Measurements from ENCODE around the gene S1PR1.
"Not testable (repeated sequence)": the region's sequence is repeated elsewhere in the genome, so short reads cannot be mapped to it uniquely, and the experiment has no call there.

The S1PR1 gene
- total RNA-seq = 436 to 748 reads per million in 2 donors

DNA sequence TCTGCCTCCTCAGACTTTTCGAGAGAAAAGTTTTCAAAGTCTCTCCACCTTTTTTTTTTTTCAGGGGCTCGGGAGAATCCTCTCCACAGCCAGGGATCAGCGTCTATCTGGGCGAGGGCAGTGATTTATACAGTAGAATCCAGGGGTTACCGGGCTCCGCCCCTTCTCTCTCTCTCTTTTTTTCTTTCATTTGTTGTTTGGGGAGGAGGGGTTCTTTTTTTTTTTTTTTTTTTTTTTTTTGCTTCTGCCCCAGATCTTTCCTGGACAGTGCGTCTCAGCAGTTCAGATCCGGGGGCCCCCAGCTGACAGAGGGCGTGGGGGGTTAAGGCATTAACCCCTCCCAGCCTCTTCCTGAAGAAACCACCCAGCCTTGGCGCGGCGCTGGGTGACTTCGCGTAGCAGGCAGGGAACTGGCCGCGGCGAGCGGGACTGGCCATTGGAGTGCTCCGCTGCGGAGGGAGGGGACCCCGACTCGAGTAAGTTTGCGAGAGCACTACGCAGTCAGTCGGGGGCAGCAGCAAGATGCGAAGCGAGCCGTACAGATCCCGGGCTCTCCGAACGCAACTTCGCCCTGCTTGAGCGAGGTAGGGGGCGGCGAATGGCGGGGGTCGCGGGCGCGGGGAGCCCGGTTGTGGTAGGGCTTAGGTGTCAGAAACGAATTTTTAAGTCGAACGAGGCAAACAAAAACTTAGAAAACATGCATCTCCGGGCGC lies at the start of gene S1PR1:
Gene S1PR1, plus strand, starts transcription at position 504 of the 713 bp plus-strand sequence. CDS start 1,966 bp downstream, outside the sequence.
- peak; percentile 65 for DNase-seq

DNA sequence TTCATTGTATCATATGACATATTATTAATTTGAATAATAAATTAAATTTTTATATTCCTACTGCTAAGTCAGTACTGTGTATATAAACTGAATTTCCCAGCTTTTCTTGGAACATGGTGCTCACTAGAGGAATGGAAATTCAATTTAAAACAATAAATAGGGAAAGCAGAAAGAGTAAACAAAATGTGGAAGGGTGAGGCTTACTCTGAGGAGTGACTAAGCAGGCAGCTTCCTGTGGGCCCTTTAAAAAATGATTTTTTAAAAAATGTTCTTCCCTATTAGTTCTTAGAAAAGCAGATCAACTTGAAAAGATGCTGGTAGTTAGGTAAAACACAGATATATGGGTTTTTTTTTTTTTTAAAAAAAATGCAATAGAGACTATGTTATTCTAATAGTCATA lies 49.5 kb upstream of the S1PR1 start:
- no peak for DNase-seq

DNA sequence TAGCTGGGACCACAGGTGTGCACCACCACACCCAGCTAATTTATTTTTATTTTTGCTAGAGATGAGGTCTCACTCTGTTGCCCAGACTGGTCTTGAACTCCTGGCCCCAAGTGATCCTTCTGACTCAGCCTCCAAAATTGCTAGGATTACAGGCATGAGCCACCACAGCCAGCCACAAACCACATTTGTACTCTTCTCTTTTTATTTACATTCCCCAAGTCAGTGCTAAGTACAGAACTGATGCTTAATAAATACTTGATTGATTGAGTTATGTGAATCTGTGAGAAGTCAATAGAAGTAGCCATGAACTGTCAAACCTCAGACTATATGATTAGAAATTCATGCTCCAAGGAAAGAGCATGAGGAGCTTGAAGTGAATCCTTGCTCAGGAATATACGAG lies 48.5 kb upstream of the S1PR1 start:
- no peak for DNase-seq

DNA sequence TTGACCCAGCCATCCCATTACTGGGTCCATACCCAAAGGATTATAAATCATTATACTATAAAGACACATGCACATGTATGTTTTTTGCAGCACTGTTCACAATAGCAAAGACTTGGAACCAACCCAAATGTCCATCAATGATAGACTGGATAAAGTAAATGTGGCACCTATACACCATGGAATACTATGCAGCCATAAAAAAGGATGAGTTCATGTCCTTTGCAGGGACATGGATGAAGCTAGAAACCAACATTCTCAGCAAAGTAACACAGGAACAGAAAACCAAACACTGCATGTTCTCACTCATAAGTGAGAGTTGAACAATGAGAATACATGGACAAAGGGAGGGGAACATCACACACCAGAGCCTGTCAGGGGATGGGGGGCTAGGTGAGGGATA lies 47.9 kb upstream of the S1PR1 start:
- not testable (repeated sequence) for DNase-seq

DNA sequence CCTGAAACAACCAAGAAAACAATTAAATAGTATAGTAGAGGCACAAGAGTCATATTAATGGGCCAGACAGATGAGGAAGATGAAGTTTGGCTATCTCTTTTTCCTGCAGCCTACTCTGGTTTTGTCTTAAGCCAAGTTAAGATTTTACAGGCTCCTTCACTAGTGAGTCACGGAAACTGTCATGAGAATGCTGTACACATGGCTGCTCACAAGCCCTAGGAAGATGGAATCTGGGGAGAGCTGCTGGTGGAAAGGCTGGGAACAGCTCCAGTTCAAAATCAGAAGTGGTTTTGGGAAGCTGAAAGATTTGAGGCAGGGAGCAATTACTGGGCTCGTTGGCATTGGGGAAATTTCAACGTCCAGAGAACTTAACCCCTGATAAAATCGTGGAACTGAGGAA lies 46.4 kb upstream of the S1PR1 start:
- no peak for DNase-seq

DNA sequence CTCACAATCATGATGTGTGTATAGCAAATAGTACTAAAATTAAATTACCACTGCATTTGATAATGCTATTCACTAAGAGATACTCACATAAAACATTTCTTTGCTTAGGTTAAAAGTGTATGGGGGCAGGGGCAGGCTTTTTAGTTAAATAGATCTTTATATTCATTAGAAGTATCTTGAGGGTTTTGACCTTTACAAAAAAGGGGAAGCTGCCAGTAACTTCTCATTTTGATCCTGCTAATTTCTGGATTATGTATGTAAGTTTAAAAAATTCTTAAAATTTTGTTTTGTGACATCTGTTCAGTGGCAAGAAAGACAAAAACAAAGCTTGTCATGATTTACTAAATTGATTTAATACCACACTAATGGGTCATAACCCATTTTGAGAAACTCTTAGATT lies 45.8 kb upstream of the S1PR1 start:
- no peak for DNase-seq

DNA sequence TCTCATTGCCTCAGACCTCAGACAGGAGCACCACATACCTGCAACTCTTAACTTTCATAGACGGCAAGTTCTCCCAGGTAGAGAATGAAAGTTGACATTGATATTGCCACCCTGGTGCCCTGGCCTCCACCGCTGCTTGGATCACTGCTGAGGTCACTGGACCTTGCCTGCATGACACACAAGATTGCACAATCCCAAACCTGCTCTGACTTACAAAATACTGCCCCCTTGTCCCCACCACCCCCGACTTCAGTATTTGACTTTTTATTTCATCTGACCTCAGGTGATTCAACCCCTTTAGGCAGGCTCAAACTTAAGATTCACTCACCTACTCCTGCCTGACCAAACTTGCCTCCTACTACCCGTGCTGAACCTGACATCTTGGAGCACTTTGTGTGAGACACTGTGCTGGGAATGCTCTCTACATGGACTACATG lies 43.1 kb upstream of the S1PR1 start:
- DNase-seq = no peak

DNA sequence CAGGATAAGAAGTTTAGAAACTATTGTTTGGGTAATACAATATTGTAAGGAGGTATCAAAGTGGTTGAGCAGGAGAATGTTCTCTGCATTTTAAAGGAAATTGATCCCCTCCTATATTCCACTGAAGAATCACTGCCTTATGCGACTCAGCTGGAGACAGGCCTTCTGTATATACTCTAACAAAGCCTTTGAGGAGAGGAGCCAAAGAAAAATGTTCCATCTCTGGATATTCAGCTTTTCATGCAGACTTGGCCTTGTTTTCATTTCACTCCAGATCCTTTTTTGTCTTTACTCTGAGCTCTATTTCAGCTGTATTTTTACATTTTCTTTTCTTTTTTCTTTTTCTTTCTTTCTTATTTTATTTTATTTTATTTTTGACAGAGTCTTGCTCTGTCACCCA lies 42.1 kb upstream of the S1PR1 start:
- DNase-seq = no peak

DNA sequence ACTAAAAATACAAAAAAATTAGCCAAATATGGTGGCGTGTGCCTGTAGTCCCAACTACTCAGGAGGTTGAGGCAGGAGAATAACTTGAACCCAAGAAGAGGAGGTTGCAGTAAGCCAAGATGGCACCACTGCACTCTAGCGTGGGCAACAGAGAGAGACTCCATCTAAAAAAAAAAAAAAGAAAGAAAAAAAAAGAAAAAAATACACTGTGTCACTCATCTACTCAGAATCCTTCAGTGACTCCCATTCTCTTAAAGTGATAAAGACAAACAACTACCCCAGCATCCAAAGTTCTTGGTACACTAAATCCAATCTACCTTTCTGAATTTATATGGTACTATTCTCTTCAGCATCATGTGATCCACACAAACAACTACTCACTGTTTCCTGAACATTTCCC lies 40.2 kb upstream of the S1PR1 start:
- no peak for DNase-seq

DNA sequence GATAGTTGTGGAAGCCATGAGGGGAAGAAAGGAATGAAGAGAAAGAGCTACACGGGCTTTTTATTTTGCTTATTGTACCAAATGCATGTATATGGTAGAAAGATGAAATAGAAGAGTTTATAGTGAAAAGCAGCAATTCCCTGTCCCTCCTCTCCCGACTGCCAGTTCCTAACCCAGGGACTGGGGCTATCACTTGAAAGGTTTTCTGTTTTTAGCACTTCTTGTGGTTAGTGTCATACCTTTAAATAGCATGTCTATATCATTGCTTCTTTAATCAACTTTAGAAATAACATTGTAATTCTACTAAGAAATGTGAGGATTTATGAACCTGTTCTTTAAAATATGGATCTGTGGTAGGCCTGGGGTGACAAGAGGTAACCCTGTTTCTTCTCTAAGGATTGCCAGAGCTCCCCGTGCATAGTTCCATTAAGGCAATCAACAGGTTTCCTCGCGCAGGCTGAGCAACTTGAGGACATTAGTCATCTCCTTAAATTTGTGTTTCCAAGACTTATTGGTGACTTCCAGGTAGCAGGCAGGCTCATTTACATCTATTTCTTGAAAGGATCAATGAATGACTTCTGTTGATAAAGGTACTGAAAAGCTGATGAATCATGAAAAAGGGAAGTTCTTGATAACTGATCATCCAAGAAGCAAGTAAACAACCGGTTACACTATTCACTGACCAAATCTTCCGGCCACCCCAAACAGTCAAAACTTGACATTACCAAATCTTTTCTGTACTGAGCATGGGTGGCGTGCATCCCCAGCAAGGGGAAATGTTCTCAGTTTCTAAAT lies 37.8 kb upstream of the S1PR1 start:
- no peak for DNase-seq

DNA sequence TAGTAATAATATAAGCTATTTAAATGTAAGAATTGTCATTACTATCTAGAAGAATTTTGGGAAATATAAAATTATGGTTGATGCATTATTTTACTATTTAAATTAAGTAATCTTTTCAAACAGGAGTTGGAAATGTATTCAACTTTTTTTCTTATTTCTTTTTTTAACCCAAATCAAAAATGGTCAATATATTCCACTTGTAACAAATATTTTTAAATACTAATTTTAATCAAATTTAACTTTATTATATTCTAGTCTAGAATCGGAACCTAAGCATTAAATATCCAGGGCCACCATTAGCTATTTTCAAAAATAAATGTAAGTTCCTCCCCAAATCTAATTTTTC lies 37.2 kb upstream of the S1PR1 start:
- DNase-seq = no peak

DNA sequence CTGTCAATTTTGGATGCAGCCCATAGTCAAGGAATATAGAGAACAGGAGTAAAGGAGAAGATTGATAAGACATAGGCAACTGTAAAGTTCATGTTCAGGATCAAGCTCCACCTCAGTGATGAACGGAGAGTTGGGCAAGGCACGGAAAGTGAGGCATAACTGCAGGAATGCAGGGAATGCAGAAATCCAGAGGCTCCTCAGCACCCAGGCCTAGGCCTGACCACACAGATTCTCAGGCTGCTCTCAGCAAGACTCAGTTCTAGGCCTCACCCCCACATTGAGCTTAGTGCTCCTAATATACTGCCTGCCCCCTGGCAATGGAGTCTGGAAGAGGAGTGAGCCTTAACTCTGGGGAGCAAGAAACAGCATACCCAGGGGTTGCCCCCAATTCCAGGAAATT lies 36.3 kb upstream of the S1PR1 start:
- no peak for DNase-seq

DNA sequence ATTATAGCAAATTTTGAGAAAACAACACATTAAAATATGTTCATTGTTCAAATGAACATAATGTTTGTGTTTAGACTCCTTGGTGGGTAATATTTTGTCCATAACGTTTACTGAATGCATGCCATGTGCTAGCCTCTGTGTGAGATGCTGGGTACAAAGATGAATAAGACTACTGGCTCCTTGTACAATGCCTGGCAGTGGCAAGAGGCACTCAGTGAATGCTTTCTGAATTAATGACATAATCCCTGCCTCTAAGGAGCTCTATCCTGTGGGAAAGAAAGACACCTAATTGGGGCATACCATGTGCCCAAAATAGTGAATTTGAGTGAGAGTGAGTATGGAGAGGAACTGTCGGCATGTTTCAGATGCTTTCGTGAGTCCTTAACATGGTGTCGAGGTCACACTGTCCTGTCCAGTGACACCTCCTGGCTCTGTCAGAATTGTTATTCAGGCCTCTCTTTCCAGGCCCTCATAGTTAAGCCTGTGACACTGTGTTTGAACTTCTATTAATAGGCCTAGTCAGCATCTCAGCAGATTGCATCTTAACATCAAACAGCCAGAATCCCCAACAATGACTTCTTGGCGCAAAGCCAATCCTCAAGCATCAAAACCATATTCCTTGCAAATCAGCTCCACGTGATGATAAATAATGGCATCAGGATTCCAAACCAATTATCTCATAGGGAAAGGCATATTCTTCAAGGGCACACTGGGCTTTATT lies 32.8 kb upstream of the S1PR1 start:
- DNase-seq = no peak

DNA sequence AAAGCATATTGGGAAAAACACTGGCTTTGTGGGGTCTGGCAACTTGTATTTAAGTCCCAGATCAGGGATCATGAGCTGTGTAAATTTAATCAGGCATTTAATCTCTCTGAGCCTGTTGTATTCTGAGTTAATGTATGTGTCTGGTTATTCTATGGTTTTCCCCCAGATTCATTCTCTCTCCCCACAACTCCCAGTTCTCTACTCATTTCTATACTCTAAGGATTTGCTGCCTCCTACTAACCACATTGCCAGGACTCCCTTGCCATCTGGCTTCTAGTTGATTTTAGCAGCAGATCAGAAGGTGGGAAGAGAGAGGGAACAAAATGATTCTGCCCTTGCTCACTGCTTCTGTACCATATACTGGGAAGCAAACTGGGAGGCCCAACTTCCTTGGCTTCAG lies 31.4 kb upstream of the S1PR1 start:
- no peak for DNase-seq

DNA sequence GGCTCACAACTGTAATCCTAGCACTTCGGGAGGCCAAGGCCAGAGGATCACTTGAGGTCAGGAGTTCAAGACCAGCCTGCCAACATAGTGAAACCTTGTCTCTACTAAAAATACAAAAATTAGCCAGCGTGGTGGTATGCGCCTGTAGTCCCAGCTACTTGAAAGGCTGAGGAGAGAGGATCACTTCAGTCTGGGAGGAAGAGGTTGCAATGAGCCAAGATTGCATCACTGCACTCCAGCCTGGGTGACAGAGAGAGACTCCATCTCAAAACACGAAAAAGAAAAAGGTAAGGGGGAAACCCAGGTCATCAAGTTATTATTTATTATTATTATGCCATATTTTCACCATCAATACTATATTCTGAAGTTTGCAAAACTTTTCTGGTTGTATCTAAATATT lies 30.7 kb upstream of the S1PR1 start:
- not testable (repeated sequence) for DNase-seq

DNA sequence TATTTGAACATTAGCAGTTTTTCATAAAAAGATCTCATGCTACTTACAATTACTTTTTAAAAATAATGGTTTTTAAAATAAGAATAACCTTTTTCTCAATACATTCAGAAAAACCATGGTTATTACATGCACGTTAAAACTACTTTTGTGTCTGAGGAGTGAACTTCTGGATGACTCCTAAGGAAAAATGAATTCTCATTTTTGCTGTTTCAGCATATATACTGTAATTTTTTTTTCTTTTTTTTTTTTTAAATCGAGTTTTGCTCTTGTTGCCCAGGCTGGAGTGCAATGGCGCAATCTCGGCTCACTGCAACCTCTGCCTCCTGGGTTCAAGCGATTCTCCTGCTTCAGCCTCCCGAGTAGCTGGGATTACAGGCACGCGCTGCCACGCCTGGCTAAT lies 29.5 kb upstream of the S1PR1 start:
- DNase-seq = not testable (repeated sequence)

DNA sequence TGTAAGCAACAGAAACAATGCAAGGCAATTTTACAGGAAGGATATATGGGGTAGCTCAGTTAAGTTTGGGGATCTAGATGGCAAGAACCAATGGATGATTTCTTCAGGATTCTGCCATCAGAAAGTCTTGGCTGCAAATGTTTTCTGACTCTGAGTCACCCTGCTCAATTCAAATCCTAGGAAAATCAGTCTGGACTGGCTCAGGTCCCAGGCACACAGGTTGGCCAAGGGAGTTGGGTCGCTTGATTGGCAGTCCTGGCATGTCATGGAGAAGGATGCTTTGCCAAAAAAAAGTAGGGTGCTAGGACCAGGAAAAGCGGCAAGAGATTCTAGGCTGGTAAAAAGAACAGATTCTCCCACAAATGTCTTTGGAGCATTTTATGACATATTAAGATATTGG lies 28.9 kb upstream of the S1PR1 start:
- DNase-seq = no peak

DNA sequence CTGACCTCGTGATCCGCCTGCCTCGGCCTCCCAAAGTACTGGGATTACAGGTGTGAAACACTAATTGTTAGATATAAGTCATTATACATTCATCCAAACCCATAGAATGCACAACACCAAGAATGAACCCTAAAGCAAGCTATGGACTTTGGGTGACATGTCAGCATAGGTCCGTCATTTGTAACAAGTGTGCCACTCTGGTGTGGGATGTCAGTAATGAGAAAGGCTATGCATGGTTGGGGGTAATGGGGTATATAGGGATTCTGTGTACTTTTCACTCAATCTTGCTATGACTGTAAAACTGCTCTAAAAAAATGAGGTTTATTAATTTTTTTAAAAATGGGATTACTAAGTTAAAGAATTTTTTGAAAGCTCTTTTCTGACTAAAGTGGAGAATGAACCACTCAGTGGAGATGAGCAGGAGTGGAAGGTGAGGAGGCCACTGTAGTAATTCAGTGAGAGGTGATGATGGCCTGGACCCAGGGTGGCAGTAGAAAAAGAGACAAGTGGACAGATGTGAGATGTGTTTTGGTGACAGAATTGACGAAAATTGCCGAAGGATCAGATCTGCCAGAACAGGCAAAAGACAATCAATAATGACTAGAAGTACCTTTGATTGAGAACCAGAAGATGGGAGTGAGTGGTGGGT lies 21.3 kb upstream of the S1PR1 start:
- no peak for DNase-seq

DNA sequence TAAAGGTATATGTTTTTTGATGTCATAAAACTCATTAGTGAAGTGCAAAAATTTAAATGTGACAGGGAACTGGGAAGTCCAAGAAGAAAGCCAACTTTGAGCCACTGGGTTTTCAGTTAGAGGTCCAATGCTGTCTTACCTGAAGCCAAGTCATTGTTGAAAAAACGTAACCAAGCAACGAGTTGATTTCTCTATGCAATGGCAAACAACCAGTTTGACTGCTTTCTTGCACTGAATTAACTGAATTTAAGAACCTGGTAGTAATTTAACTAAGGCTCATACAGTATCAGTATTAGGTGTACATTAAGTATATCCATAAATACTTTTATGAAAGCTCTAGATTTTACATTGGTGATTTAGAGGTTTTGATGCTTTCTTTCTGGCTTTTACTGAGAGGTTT lies 20.2 kb upstream of the S1PR1 start:
- no peak for DNase-seq

DNA sequence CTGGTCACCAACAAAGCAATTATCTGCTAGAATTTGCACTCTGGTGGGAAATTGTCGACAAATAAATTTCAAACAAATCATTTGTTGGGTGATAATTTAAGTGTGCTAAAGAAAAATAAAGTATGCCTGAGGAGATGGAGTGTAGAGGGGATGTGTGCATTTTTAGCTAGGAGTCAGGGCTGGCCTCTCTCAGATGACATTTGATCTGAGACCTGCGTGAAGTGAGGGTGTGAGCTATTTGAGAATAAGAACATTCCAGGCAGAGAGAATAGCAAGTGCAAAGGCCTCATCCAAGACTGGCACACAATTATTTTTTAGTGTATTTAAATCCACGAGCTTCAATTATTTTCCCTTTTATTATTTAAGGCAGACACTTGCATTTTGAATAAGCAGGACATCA lies 19.7 kb upstream of the S1PR1 start:
- no peak for DNase-seq

DNA sequence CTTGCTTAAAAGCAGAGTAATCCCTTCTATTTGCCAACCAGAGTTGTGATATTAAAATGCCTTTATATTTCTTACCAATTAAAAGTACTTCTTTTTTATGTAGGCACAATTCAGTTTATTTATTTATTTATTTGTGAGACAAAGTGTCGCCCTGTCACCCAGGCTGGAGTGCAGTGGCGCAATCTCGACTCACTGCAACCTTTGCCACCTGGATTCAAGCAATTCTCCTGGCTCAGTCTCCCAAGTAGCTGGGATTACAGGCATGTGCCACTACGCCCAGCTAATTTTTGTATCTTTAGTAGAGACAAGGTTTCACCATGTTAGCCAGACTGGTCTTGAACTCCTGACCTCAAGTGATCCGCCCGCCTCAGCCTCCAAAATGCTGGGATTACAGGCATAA lies 17.9 kb upstream of the S1PR1 start:
- not testable (repeated sequence) for DNase-seq

DNA sequence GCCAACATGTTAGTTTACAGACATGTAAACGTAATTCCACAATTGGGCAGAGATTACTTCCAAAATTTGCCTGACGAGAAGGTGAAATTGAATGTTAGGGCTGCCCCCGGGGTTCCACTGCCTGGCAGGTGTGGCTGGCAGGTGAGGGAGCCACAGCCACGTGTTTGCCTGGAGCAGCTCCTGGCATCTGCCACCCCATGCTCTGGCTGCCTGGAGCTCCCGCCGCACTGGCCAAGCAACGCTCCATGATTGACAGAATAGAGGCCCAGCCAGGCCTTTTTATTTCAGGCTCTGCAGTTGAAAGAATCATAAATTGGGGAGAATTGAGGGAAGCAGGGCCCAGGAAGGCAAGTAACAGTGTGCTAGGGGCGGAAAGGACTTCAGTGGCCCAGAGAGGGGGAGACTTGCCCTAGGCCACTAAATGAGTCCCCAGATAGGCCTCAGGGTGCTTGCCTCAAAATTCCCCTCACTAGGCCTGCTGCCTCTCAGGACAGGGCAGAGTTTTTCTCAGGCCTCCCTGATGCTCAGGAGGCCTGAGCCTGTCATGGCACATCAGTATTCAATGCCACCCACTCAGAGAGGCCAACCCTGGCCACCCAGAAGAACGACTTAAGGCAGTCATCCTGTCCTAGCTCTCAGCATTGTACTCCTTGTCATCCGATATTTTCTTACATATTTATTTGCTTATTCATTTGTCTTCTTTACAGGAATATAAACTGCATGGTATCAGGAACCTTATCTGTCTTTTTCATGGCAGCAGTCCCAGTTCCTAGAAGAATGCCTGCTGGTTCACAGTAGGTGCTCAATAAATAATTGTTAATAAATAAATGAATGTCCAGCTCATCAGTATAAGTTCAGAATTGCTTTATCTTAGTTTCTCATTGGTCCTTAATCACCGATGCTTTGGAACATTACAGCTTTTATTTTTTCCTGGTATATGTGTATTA lies 16.6 kb upstream of the S1PR1 start:
- DNase-seq = no peak

Data from T-helper 9 cell (primary cell).